CD4-positive, alpha-beta T cell (primary cell): ENCODE measurements around the gene NEIL1. TPM values are rescaled to one million over a fixed set of nuclear protein-coding genes. Genes with fewer than 3 reads are reported as not detected.

ENCODE experiments used
- ATAC-seq: fragments of 200-7000 bp; cut with Tn5 transposase; one replicate; pipeline ENCODE4 v1.10.0; 2022; ENCODE audit warnings: mild to moderate bottlenecking; ENCODE audit not compliant: poor library complexity
- CTCF ChIA-PET: fragments of 350-600 bp; sonication (Branson Sonifier 250); formaldehyde crosslinking; loops from one replicate; lab custom pipeline; 2021; ENCODE audit warnings: antibody characterized with exemption, inconsistent platforms; lab: Charles Lee
- POLR2A ChIA-PET: fragments of 350-600 bp; sonication (Branson Sonifier 250); formaldehyde crosslinking; loops from one replicate; lab custom pipeline; 2021; ENCODE audit warnings: antibody characterized with exemption, inconsistent platforms; lab: Charles Lee
- DNase-seq, 14 experiments: peaks; one replicate each; pipeline ENCODE4 v3.0.0-alpha.2; 2013 to 2020; ENCODE audit warnings: mixed read lengths in 2 of 14
- H3K27ac ChIP-seq, 2 donors: one replicate each; pipeline versions ENCODE4 v1.5.1 to v1.7.0; 2013; ENCODE audit warnings: low read length in 2 of 2, low read depth in 1 of 2, mild to moderate bottlenecking in 1 of 2
- H3K27me3 ChIP-seq, 2 experiments: 1 replicate in 1 of 2; 2 replicates in 1 of 2; pipeline versions ENCODE4 v1.6.1 to v1.7.0; 2013; ENCODE audit warnings: low read length in 2 of 2, control low read depth in 1 of 2, mild to moderate bottlenecking in 1 of 2, moderate library complexity in 1 of 2; ENCODE audit not compliant: insufficient read depth in 2 of 2, control insufficient read depth in 1 of 2
- H3K36me3 ChIP-seq: one replicate; pipeline ENCODE4 v1.6.1; 2013; ENCODE audit warnings: low read length, control low read depth; ENCODE audit not compliant: insufficient read depth
- H3K4me1 ChIP-seq: one replicate; pipeline ENCODE4 v1.6.1; 2013; ENCODE audit warnings: low read length, control low read depth; ENCODE audit not compliant: insufficient read depth
- H3K4me3 ChIP-seq: one replicate; pipeline ENCODE4 v1.5.1; 2013; ENCODE audit warnings: mild to moderate bottlenecking, low read length, moderate library complexity
- H3K9me3 ChIP-seq, 2 experiments: 1 replicate in 1 of 2; 2 replicates in 1 of 2; pipeline versions ENCODE4 v1.6.1 to v1.7.0; 2013; ENCODE audit warnings: low read length in 2 of 2, mild to moderate bottlenecking in 2 of 2, control low read depth in 1 of 2, moderate library complexity in 1 of 2; ENCODE audit not compliant: control insufficient read depth in 1 of 2, insufficient read depth in 1 of 2
- H3K27ac Mint-ChIP-seq: one replicate; pipeline ENCODE4 v1.8.0; 2020; ENCODE audit warnings: mixed read lengths
- H3K27me3 Mint-ChIP-seq: one replicate; pipeline ENCODE4 v1.8.0; 2021; ENCODE audit warnings: mixed read lengths
- H3K36me3 Mint-ChIP-seq: one replicate; pipeline ENCODE4 v1.8.0; 2021; ENCODE audit warnings: low read depth, mixed read lengths
- H3K4me1 Mint-ChIP-seq: one replicate; pipeline ENCODE4 v1.8.0; 2021; ENCODE audit warnings: low read depth, mixed read lengths
- H3K4me3 Mint-ChIP-seq: one replicate; pipeline ENCODE4 v1.8.0; 2020; ENCODE audit warnings: mild to moderate bottlenecking, mixed read lengths
- H3K9me3 Mint-ChIP-seq: one replicate; pipeline ENCODE4 v1.8.0; 2020; ENCODE audit warnings: mixed read lengths
- intact Hi-C, 2 experiments: fragments of 100-400 bp; cut with DNase I in 1 of 2; cut with micrococcal nuclease in 1 of 2; formaldehyde crosslinking; loops; one replicate each; pipeline versions ENCODE4 v1.15.1 to v1.9.0; 2023 to 2025; cut with DNase I, micrococcal nuclease
- total RNA-seq, 174 experiments: library from RNA in 2 of 174; stranded (reverse) in 2 of 174; gene quantifications; one replicate each; pipeline ENCODE4 v1.2.3 and lab custom pipeline; 2021 to 2026
- TF ChIP-seq, protein P1 (sequence below): fragments of 200-600 bp; IDR thresholded peaks from one replicate; pipeline ENCODE4 v1.8.0; 2022; ENCODE audit warnings: antibody characterized with exemption, mild to moderate bottlenecking

Gene NEIL1
- total RNA-seq, 2 experiments from 2014 or later, result 30.5 to 30.6 TPM

DNA sequence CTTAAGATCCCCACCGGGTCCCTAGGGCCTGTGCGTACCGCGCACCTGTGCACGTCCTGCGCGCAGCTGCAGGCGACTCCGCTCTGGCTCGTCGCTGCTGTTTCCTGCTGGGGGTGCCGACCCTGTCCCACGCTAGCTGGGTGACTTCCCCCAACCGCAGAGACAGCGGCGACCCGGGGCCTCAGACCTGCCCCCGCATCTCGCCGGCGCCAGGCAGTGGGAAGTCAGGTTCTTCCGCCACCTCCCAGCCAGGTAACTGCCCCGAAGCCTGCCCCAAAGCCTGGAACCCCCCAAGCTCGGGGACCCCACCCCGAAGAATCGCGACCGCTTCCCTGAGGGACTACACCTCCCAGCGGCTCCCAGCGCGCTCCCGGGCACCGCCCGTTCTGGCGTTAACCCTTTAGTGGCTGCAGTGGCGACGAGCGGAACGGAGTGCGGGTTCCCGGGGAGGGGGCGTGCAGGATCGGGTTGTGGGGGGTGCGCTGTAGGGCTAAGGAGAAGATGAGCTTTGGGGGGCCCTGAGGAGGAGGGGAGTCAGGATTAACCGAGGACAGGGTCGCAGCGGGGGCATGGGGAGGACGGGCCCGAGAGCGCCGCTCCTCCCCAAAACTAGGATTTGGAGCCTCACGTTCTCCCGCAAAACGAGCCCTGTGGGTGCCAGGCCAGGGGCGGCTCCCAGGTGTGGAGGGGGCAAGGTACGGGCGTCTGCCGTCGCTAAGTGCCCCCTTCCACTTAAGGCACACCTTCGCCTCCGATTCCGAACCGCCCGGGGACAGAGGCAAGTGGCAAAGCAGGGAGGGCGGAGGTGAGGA, 589 bp downstream of the NEIL1 start:
- H3K27ac ChIP-seq, result peak overlapping the region in 1 of 2 donors; percentile 43
- Mint-ChIP-seq H3K4me1 (peaks cover 35% of the 10 kb centered on the region), H3K36me3 (peaks cover 13% of the 10 kb centered on the region), H3K4me3 (peak overlapping the region; percentile 89), H3K27ac (peak overlapping the region; percentile 83), H3K27me3 (no peaks in the 10 kb centered on the region), H3K9me3 (peaks cover 7% of the 10 kb centered on the region)
- DNase-seq, result peak; percentile 31 to 83 (median 57)
- H3K4me3 ChIP-seq, result peak overlapping the region; percentile 86
- TF ChIP-seq, protein P1, sequence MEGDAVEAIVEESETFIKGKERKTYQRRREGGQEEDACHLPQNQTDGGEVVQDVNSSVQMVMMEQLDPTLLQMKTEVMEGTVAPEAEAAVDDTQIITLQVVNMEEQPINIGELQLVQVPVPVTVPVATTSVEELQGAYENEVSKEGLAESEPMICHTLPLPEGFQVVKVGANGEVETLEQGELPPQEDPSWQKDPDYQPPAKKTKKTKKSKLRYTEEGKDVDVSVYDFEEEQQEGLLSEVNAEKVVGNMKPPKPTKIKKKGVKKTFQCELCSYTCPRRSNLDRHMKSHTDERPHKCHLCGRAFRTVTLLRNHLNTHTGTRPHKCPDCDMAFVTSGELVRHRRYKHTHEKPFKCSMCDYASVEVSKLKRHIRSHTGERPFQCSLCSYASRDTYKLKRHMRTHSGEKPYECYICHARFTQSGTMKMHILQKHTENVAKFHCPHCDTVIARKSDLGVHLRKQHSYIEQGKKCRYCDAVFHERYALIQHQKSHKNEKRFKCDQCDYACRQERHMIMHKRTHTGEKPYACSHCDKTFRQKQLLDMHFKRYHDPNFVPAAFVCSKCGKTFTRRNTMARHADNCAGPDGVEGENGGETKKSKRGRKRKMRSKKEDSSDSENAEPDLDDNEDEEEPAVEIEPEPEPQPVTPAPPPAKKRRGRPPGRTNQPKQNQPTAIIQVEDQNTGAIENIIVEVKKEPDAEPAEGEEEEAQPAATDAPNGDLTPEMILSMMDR, result no peak
- H3K9me3 ChIP-seq, result peaks cover 21 to 50% of the 10 kb centered on the region in 2 experiments
- H3K4me1 ChIP-seq, result peaks cover 51% of the 10 kb centered on the region
- ChIA-PET CTCF (interaction anchor here (2.6 kb wide), 1 partner anchor 20 kb away, joined by 15 read pairs; the partner anchor contains the start of gene MAN2C1), POLR2A (interaction anchor here (0.6 to 9.6 kb wide), 10 partner anchors 9 to 732 kb away, joined by 3 to 146 read pairs (median 6); partner anchors contain the start of genes CLK3, COMMD4, IMP3 and MAN2C1)
- intact Hi-C loops, result no loop called here
- no peaks in the 10 kb centered on the region for H3K27me3 ChIP-seq
- H3K36me3 ChIP-seq, result peaks cover 2% of the 10 kb centered on the region
- peak; percentile 67 for ATAC-seq

DNA sequence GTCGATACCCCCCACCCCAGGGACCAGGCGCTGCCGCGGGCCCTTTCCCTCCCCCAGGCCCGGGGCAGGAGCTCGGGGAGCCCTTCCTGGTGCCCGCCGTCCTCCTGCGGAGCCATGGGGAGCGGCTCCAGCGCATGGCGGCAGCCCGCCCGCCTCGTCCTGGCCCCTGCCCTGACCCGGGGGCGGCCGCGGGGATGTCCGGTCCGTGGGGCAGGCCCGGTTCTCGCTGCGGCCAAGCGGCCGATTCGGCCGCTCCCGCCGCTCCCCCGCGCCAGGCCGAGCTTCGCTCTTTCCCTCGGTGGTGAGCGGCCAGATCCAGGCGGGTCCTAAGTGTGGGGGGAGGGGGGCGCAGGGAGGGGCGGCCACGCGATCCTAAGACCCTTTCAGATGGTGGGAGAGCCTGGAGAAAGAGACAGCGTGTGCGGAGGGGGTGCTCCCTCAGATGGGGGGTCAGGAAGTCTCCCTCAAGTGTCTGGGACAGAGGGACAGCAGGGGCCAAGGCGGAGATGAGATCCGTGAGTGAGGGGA, 1.3 kb downstream of the NEIL1 start:
- H3K27ac ChIP-seq, result peak overlapping the region; percentile 43 to 48

More for the DNA sequence above, 1.3 kb downstream of the NEIL1 start:
- Mint-ChIP-seq H3K27ac (peak overlapping the region; percentile 93), H3K36me3 (peaks cover 13% of the 10 kb centered on the region), H3K4me1 (peaks cover 35% of the 10 kb centered on the region), H3K9me3 (peaks cover 7% of the 10 kb centered on the region), H3K4me3 (peak overlapping the region; percentile 89), H3K27me3 (no peaks in the 10 kb centered on the region)
- Histone ChIP-seq H3K9me3 (peaks cover 21 to 51% of the 10 kb centered on the region in 2 experiments), H3K4me1 (peaks cover 51% of the 10 kb centered on the region), H3K36me3 (peaks cover 2% of the 10 kb centered on the region), H3K27me3 (no peaks in the 10 kb centered on the region), H3K4me3 (peak overlapping the region; percentile 86)
- intact Hi-C loops, result no loop called here
- TF ChIP-seq, protein P1, result no peak
- no peak for ATAC-seq
- POLR2A ChIA-PET, result interaction anchor here (0.6 to 9.6 kb wide), 10 partner anchors 12 to 399 kb away, joined by 3 to 146 read pairs (median 6); partner anchors contain the start of genes COMMD4, IMP3, MAN2C1 and SIN3A
- CTCF ChIA-PET, result interaction anchor here (2.6 kb wide), 1 partner anchor 20 kb away, joined by 15 read pairs; the partner anchor contains the start of gene MAN2C1
- DNase-seq, result no peak
